ENCODE results near the gene CD24.

CD24 gene

GRCh38 chr6:106924694-106925523, 49.6 kb downstream of the CD24 start:
- DNase-seq (ENCODE audit: low read depth): no peak
- TF ChIP-seq CTCF (IDR thresholded peaks at IDR 0.05; ENCODE audit: insufficient read depth, low read depth, low read length, missing control alignments): no peak
- H3K4me3 ChIP-seq (ENCODE audit: low read depth, low read length): no peak overlapping the region

- DNase-seq (ENCODE audit: low read depth): no peak
- no peak overlapping the region for H3K4me3 ChIP-seq (ENCODE audit: low read depth, low read length)
- TF ChIP-seq CTCF (IDR thresholded peaks at IDR 0.05; ENCODE audit: insufficient read depth, low read depth, low read length, missing control alignments): no peak
Observed at GRCh38 chr6:106922626-106923025, 51.9 kb downstream of the CD24 start.
